HTERT RPE-1 (cell line): Measurements from ENCODE around the gene ITPK1.

Experiments
- in situ Hi-C: fragments of 300-500 bp; cut with MboI; formaldehyde crosslinking; loops from 4 replicates; pipeline ENCODE4 v1.14.3; 2020; ENCODE audit warnings: low sequenced_read_pairs

Gene ITPK1

GRCh38 chr14:93045965-93046704 is 69.6 kb downstream of the ITPK1 start:
- in situ Hi-C loops, result no loop called here

GRCh38 chr14:93045211-93045674 is 70.5 kb downstream of the ITPK1 start:
- in situ Hi-C loops, result no loop called here

GRCh38 chr14:93044556-93044955 is 71.2 kb downstream of the ITPK1 start:
- in situ Hi-C loops, result no loop called here

- in situ Hi-C loops, result no loop called here
Measured at GRCh38 chr14:93044121-93044520, 71.6 kb downstream of the ITPK1 start.

GRCh38 chr14:93042968-93043940 is 72.5 kb downstream of the ITPK1 start:
- in situ Hi-C loops, result no loop called here

GRCh38 chr14:93041830-93042229 is 73.9 kb downstream of the ITPK1 start:
- in situ Hi-C loops, result no loop called here

- in situ Hi-C loops, result no loop called here
Measured at GRCh38 chr14:93040982-93041381, 74.7 kb downstream of the ITPK1 start.

- in situ Hi-C loops, result no loop called here
Measured at GRCh38 chr14:93040443-93040842, 75.3 kb downstream of the ITPK1 start.

- in situ Hi-C loops, result no loop called here
Measured at GRCh38 chr14:93039649-93040315, 75.9 kb downstream of the ITPK1 start.

GRCh38 chr14:93037351-93037750 is 78.4 kb downstream of the ITPK1 start:
- in situ Hi-C loops, result no loop called here

- in situ Hi-C loops, result no loop called here
Measured at GRCh38 chr14:93036652-93037345, 78.9 kb downstream of the ITPK1 start.

GRCh38 chr14:93035917-93036651 is 79.6 kb downstream of the ITPK1 start:
- in situ Hi-C loops, result no loop called here

- in situ Hi-C loops, result no loop called here
Measured at GRCh38 chr14:93035585-93035916, 80.2 kb downstream of the ITPK1 start.

GRCh38 chr14:93034671-93034994 is 81.1 kb downstream of the ITPK1 start:
- in situ Hi-C loops, result no loop called here

GRCh38 chr14:93033983-93034670 is 81.6 kb downstream of the ITPK1 start:
- in situ Hi-C loops, result no loop called here

GRCh38 chr14:93033084-93033982 is 82.4 kb downstream of the ITPK1 start:
- in situ Hi-C loops, result no loop called here

GRCh38 chr14:93032421-93032936 is 83.2 kb downstream of the ITPK1 start:
- in situ Hi-C loops, result no loop called here

GRCh38 chr14:93031505-93032315 is 84.0 kb downstream of the ITPK1 start:
- in situ Hi-C loops, result no loop called here
